Tongue (tissue), 2 donors: ENCODE measurements around the gene CLIC5. TPM values are rescaled to one million over a fixed set of nuclear protein-coding genes. Genes with fewer than 3 reads are reported as not detected.

ENCODE experiments used
- DNase-seq: peaks from one replicate; pipeline ENCODE4 v3.0.0-alpha.2; 2015
- total RNA-seq: library from RNA; depleted of rRNA; stranded (reverse); fragments of >200 nt; gene quantifications from one replicate; pipeline ENCODE4 v1.2.3, GENCODE V29; 2014

CLIC5 gene
- total RNA-seq, 1 donor from 2014 or later, result 18.1 TPM

- no peak for DNase-seq
These were observed 17.7 kb downstream of the CLIC5 start for GRCh38 chr6:45997875-45998506.

- no peak for DNase-seq
These were observed 24.5 kb downstream of the CLIC5 start for GRCh38 chr6:45991189-45991588.

GRCh38 chr6:45990162-45990561, 25.5 kb downstream of the CLIC5 start:
- no peak for DNase-seq

- no peak for DNase-seq
These were observed 27.0 kb downstream of the CLIC5 start for GRCh38 chr6:45988635-45989034.

GRCh38 chr6:45987856-45988255, 27.8 kb downstream of the CLIC5 start:
- no peak for DNase-seq

- DNase-seq, result peak; percentile 38
These were observed 28.9 kb downstream of the CLIC5 start for GRCh38 chr6:45986746-45987274.

- DNase-seq, result no peak
These were observed 30.8 kb downstream of the CLIC5 start for GRCh38 chr6:45984788-45985425.

- DNase-seq, result no peak
These were observed 31.3 kb downstream of the CLIC5 start for GRCh38 chr6:45984347-45984746.

- no peak for DNase-seq
These were observed 32.6 kb downstream of the CLIC5 start for GRCh38 chr6:45983062-45983461.

- DNase-seq, result no peak
These were observed 33.2 kb downstream of the CLIC5 start for GRCh38 chr6:45982280-45983036.

GRCh38 chr6:45981046-45981445, 34.6 kb downstream of the CLIC5 start:
- no peak for DNase-seq

- DNase-seq, result no peak
These were observed 36.3 kb downstream of the CLIC5 start for GRCh38 chr6:45979311-45979710.

- DNase-seq, result no peak
These were observed 41.1 kb downstream of the CLIC5 start for GRCh38 chr6:45974596-45974995.

- DNase-seq, result no peak
These were observed 42.7 kb downstream of the CLIC5 start for GRCh38 chr6:45972795-45973503.

- DNase-seq, result no peak
These were observed 44.4 kb downstream of the CLIC5 start for GRCh38 chr6:45971287-45971686.

GRCh38 chr6:45970326-45970725, 45.3 kb downstream of the CLIC5 start:
- DNase-seq, result no peak

- no peak for DNase-seq
These were observed 45.8 kb downstream of the CLIC5 start for GRCh38 chr6:45969883-45970282.

- no peak for DNase-seq
These were observed 46.6 kb downstream of the CLIC5 start for GRCh38 chr6:45969026-45969425.

GRCh38 chr6:45967363-45967762, 48.3 kb downstream of the CLIC5 start:
- no peak for DNase-seq

- no peak for DNase-seq
These were observed 48.9 kb downstream of the CLIC5 start for GRCh38 chr6:45966797-45967196.

- DNase-seq, result no peak
These were observed 49.3 kb downstream of the CLIC5 start for GRCh38 chr6:45966340-45966739.

- DNase-seq, result no peak
These were observed 49.9 kb downstream of the CLIC5 start for GRCh38 chr6:45965792-45966191.

- no peak for DNase-seq
These were observed 50.7 kb downstream of the CLIC5 start for GRCh38 chr6:45965007-45965406.
